ENCODE results near the gene RIN2.
"Not testable (repeated sequence)": the region's sequence is repeated elsewhere in the genome, so short reads cannot be mapped to it uniquely, and the experiment has no call there.

The RIN2 gene

DNA sequence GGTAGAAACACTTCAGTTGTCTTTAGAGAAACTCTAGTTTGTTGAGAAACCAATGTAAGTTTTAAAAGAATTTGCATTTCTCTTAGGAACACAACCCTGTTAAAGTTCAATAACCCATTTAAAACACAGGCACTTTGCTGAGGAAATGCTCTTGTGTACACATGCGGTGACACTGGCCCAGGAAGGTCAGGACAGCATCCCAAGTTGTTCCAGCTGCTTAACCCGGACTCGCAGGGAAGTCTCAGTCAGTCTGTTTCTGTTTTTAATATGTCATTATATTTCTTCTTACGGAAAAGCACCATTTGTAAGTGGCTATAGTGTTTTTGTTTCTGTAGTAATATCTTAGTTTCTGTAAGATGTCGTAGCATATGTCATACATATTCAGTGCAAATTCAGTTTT lies 36.9 kb downstream of the RIN2 start:
- no peak for TF ChIP-seq CTCF (conservative IDR thresholded peaks at IDR 0.05; ENCODE audit: low read depth, low read length)
- Histone ChIP-seq H3K4me2 (no peak overlapping the region), H3K27me3 (ENCODE audit: insufficient read depth, low read depth) (no peaks in the 10 kb centered on the region), H3K4me3 (IDR thresholded peaks at IDR 0.05; ENCODE audit: insufficient read depth, low read depth, low read length) (no peak overlapping the region), H3K79me2 (ENCODE audit: insufficient read depth, low read depth) (no peaks in the 10 kb centered on the region), H3K36me3 (ENCODE audit: insufficient read depth) (no peaks in the 10 kb centered on the region), H4K20me1 (ENCODE audit: insufficient read depth) (no peaks in the 10 kb centered on the region), H2AFZ (ENCODE audit: low read depth) (no peak overlapping the region), H3K4me1 (ENCODE audit: low read depth, poor library complexity, severe bottlenecking) (no peaks in the 10 kb centered on the region), H3K27ac (no peak overlapping the region), H3K9ac (no peak overlapping the region)

GRCh38 chr20:19799325-19799724 lies 41.3 kb downstream of the RIN2 start:
- H3K4me3 ChIP-seq (IDR thresholded peaks at IDR 0.05; ENCODE audit: insufficient read depth, low read depth, low read length), result no peak overlapping the region
- no peak overlapping the region for H2AFZ ChIP-seq (ENCODE audit: low read depth)
- no peaks in the 10 kb centered on the region for H4K20me1 ChIP-seq (ENCODE audit: insufficient read depth)
- no peaks in the 10 kb centered on the region for H3K36me3 ChIP-seq (ENCODE audit: insufficient read depth)
- no peak overlapping the region for H3K4me2 ChIP-seq
- no peaks in the 10 kb centered on the region for H3K79me2 ChIP-seq (ENCODE audit: insufficient read depth, low read depth)
- no peaks in the 10 kb centered on the region for H3K4me1 ChIP-seq (ENCODE audit: low read depth, poor library complexity, severe bottlenecking)
- H3K9ac ChIP-seq, result no peak overlapping the region
- no peak for TF ChIP-seq CTCF (conservative IDR thresholded peaks at IDR 0.05; ENCODE audit: low read depth, low read length)
- no peaks in the 10 kb centered on the region for H3K27me3 ChIP-seq (ENCODE audit: insufficient read depth, low read depth)
- H3K27ac ChIP-seq, result no peak overlapping the region

GRCh38 chr20:19802099-19802491 lies 44.0 kb downstream of the RIN2 start:
- no peak for TF ChIP-seq CTCF (conservative IDR thresholded peaks at IDR 0.05; ENCODE audit: low read depth, low read length)
- Histone ChIP-seq H3K9ac (no peak overlapping the region), H3K4me1 (ENCODE audit: low read depth, poor library complexity, severe bottlenecking) (no peaks in the 10 kb centered on the region), H3K36me3 (ENCODE audit: insufficient read depth) (no peaks in the 10 kb centered on the region), H3K27me3 (ENCODE audit: insufficient read depth, low read depth) (no peaks in the 10 kb centered on the region), H3K79me2 (ENCODE audit: insufficient read depth, low read depth) (no peaks in the 10 kb centered on the region), H4K20me1 (ENCODE audit: insufficient read depth) (no peaks in the 10 kb centered on the region), H2AFZ (ENCODE audit: low read depth) (no peak overlapping the region), H3K4me3 (IDR thresholded peaks at IDR 0.05; ENCODE audit: insufficient read depth, low read depth, low read length) (no peak overlapping the region), H3K4me2 (no peak overlapping the region), H3K27ac (no peak overlapping the region)

DNA sequence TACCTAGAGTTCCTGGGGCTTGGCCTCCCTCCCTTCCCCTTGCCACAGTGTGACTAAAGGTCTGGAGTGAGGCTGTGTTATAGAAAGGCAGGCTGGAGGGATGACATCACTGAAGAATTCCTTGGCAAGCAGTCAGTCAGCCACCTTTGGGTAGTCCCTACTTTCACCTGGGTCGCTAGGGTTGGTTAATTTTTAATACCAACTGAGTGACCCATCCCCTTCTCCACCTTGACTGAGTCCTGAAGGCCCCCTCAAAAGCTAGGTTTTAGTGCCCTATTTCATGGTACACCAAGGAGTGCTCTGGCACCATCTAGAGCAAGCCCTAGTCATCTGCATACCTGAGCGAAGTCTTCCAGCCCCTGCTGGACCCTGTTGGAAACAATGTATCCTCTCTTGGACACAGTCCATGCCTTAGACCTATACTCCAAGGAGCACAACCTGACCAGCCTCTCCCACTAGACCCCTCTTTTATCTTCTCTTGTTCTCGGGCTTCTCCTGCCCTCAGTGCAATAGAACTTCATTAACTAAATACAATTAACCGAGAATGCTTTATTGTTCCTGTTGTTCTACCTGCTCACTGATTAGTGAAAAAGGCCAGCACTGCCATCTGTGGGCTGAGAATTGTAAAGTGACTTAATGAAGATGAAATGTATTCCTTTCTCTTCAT lies 44.6 kb downstream of the RIN2 start:
- no peaks in the 10 kb centered on the region for H3K27me3 ChIP-seq (ENCODE audit: insufficient read depth, low read depth)
- H3K4me1 ChIP-seq (ENCODE audit: low read depth, poor library complexity, severe bottlenecking), result no peaks in the 10 kb centered on the region
- no peak overlapping the region for H3K9ac ChIP-seq
- no peaks in the 10 kb centered on the region for H3K36me3 ChIP-seq (ENCODE audit: insufficient read depth)
- H2AFZ ChIP-seq (ENCODE audit: low read depth), result no peak overlapping the region
- no peak overlapping the region for H3K4me3 ChIP-seq (IDR thresholded peaks at IDR 0.05; ENCODE audit: insufficient read depth, low read depth, low read length)
- H4K20me1 ChIP-seq (ENCODE audit: insufficient read depth), result no peaks in the 10 kb centered on the region
- no peaks in the 10 kb centered on the region for H3K79me2 ChIP-seq (ENCODE audit: insufficient read depth, low read depth)
- H3K27ac ChIP-seq, result no peak overlapping the region
- no peak overlapping the region for H3K4me2 ChIP-seq
- TF ChIP-seq CTCF (conservative IDR thresholded peaks at IDR 0.05; ENCODE audit: low read depth, low read length), result no peak; the same call in 1 of the 2 replicates

DNA sequence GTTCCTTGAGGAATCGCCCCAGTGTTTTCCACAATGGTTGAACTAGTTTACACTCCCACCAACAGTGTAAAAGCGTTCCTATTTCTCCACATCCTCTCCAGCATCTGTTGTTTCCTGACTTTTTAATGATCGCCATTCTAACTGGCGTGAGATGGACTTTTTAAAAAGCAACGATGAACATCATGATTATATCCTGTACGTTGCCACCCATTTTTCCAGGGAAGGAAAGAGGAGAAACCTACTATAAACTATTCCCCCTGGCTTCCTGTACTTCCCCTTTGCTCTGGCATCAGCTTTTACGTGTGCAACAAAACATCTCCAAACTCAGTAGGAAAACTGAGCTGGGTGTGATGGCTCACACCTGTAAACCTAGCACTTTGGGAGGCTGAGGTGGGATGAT lies 48.2 kb downstream of the RIN2 start:
- H3K4me1 ChIP-seq (ENCODE audit: low read depth, poor library complexity, severe bottlenecking); H3K79me2 ChIP-seq (ENCODE audit: insufficient read depth, low read depth); H3K4me3 ChIP-seq (IDR thresholded peaks at IDR 0.05; ENCODE audit: insufficient read depth, low read depth, low read length); H3K27me3 ChIP-seq (ENCODE audit: insufficient read depth, low read depth); H3K36me3 ChIP-seq (ENCODE audit: insufficient read depth); H3K9ac ChIP-seq; H4K20me1 ChIP-seq (ENCODE audit: insufficient read depth); H2AFZ ChIP-seq (ENCODE audit: low read depth); H3K4me2 ChIP-seq; H3K27ac ChIP-seq: not testable (repeated sequence)

Measured in KMS-11 (cell line).